PFSK-1 (cell line): ENCODE data around the gene IL18R1.

Experiments
- FOXP2 ChIP-seq: optimal IDR thresholded peaks from 2 replicates; pipeline ENCODE3; 2011; ENCODE audit warnings: borderline replicate concordance, control low read depth, inconsistent platforms; ENCODE audit not compliant: insufficient read depth; ENCODE audit errors: extremely low read length, extremely low read depth
- POLR2AphosphoS5 ChIP-seq: IDR thresholded peaks from 2 replicates; pipeline ENCODE4 v1.6.1; 2012; ENCODE audit warnings: low read depth, mild to moderate bottlenecking, control low read depth, low read length, moderate library complexity
- SIN3A ChIP-seq: IDR thresholded peaks from 2 replicates; pipeline ENCODE4 v1.6.1; 2012; ENCODE audit warnings: mild to moderate bottlenecking, low read length, moderate library complexity, borderline replicate concordance; ENCODE audit not compliant: insufficient read depth
- TAF1 ChIP-seq: IDR thresholded peaks from 2 replicates; pipeline ENCODE4 v1.6.1; 2012; ENCODE audit warnings: low read length, control low read depth, borderline replicate concordance; ENCODE audit not compliant: insufficient read depth
- TF ChIP-seq, protein P1 (sequence below), 2 experiments: IDR thresholded peaks; 2 replicates each; pipeline versions ENCODE4 v1.6.1 to v1.8.0; 2011 to 2012; ENCODE audit warnings: low read depth in 2 of 2, low read length in 2 of 2, control low read depth in 1 of 2, inconsistent platforms in 1 of 2, mild to moderate bottlenecking in 1 of 2, moderate library complexity in 1 of 2; ENCODE audit not compliant: insufficient read depth in 1 of 2

DNA sequence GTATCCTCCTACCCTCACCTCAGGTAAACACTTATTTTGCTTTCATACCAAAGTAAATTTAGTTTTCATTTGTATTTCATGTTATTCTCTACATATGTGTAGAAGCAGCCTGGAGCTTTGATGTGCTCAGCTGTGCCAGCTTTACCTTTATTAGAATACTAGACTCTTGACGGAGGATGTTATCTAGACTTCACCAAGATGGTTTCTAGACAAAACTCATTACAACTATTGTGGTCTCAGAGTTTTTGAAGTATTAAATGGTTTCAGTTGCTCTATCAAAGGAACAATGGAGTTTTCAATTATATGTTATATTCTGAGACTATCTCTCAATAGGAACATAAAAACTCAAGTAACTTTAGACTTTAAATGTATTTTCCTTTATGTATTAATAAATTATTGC lies 62.4 kb downstream of the IL18R1 start:
- no peak for TF ChIP-seq POLR2AphosphoS5
- no peak for TF ChIP-seq TAF1
- TF ChIP-seq, protein P1, sequence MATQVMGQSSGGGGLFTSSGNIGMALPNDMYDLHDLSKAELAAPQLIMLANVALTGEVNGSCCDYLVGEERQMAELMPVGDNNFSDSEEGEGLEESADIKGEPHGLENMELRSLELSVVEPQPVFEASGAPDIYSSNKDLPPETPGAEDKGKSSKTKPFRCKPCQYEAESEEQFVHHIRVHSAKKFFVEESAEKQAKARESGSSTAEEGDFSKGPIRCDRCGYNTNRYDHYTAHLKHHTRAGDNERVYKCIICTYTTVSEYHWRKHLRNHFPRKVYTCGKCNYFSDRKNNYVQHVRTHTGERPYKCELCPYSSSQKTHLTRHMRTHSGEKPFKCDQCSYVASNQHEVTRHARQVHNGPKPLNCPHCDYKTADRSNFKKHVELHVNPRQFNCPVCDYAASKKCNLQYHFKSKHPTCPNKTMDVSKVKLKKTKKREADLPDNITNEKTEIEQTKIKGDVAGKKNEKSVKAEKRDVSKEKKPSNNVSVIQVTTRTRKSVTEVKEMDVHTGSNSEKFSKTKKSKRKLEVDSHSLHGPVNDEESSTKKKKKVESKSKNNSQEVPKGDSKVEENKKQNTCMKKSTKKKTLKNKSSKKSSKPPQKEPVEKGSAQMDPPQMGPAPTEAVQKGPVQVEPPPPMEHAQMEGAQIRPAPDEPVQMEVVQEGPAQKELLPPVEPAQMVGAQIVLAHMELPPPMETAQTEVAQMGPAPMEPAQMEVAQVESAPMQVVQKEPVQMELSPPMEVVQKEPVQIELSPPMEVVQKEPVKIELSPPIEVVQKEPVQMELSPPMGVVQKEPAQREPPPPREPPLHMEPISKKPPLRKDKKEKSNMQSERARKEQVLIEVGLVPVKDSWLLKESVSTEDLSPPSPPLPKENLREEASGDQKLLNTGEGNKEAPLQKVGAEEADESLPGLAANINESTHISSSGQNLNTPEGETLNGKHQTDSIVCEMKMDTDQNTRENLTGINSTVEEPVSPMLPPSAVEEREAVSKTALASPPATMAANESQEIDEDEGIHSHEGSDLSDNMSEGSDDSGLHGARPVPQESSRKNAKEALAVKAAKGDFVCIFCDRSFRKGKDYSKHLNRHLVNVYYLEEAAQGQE (IDR thresholded peaks at IDR 0.05; ENCODE audit: insufficient read depth in 1 of 2, low read depth in 2 of 2, low read length in 2 of 2): no peak
- TF ChIP-seq SIN3A: no peak
- TF ChIP-seq FOXP2: no peak
